OCI-LY7 (cell line): ENCODE measurements around the gene FOXJ3. TPM values are rescaled to one million over a fixed set of nuclear protein-coding genes. Genes with fewer than 3 reads are reported as not detected.

Experiments
- BruUV-seq: library from RNA; stranded (reverse); fragments of 400-500 nt; replicated peaks from 2 replicates; lab custom pipeline; 2021; lab: Mats Ljungman, UMichigan
- CTCF ChIA-PET: fragments of 300-600 bp; sonication (Branson Sonifier 250); formaldehyde crosslinking; loops from one replicate; lab custom pipeline; 2022; ENCODE audit warnings: antibody characterized with exemption; ENCODE audit not compliant: unreplicated experiment; lab: Charles Lee
- POLR2A ChIA-PET: fragments of 300-600 bp; sonication (Branson Sonifier 250); formaldehyde crosslinking; loops from one replicate; lab custom pipeline; 2022; ENCODE audit warnings: antibody characterized with exemption; lab: Charles Lee
- DNase-seq: peaks from one replicate; pipeline ENCODE4 v3.0.0-alpha.2; 2015; ENCODE audit warnings: low spot score
- H2AFZ ChIP-seq: fragments of 200-600 bp; sonication (generic), shearing (Covaris generic); 2 replicates; pipeline ENCODE4 v1.6.1; 2014; ENCODE audit warnings: mild to moderate bottlenecking, antibody characterized with exemption, low read length, moderate library complexity
- H3K27ac ChIP-seq: fragments of 200-600 bp; sonication (generic); 2 replicates; pipeline ENCODE4 v1.5.1; 2014; ENCODE audit warnings: mixed run types, low read depth, mild to moderate bottlenecking, moderate library complexity, low read length, inconsistent platforms; ENCODE audit not compliant: poor library complexity, severe bottlenecking
- H3K36me3 ChIP-seq: fragments of 200-600 bp; sonication (generic); 2 replicates; pipeline ENCODE4 v1.6.1; 2014; ENCODE audit warnings: mild to moderate bottlenecking, antibody characterized with exemption, low read length, moderate library complexity, mixed read lengths; ENCODE audit not compliant: insufficient read depth
- H3K4me1 ChIP-seq: fragments of 200-600 bp; sonication (generic); 2 replicates; pipeline ENCODE4 v1.5.1; 2014; ENCODE audit warnings: mild to moderate bottlenecking, low read length; ENCODE audit not compliant: insufficient read depth, poor library complexity, severe bottlenecking
- H3K4me2 ChIP-seq: fragments of 200-600 bp; sonication (generic); 2 replicates; pipeline ENCODE4 v1.6.1; 2014; ENCODE audit warnings: mild to moderate bottlenecking, low read length
- H3K4me3 ChIP-seq: fragments of 200-600 bp; sonication (generic); 2 replicates; pipeline ENCODE4 v1.5.1; 2014; ENCODE audit warnings: mild to moderate bottlenecking, low read depth, low read length; ENCODE audit not compliant: poor library complexity, severe bottlenecking
- H3K79me2 ChIP-seq: fragments of 200-600 bp; sonication (generic); 2 replicates; pipeline ENCODE4 v1.6.1; 2016; ENCODE audit warnings: low read depth, mild to moderate bottlenecking, low read length, moderate library complexity, mixed read lengths; ENCODE audit not compliant: insufficient read depth
- H3K9me2 ChIP-seq: fragments of 200-600 bp; sonication (generic); 2 replicates; pipeline ENCODE4 v1.6.1; 2016; ENCODE audit warnings: mild to moderate bottlenecking, low read length, mixed read lengths; ENCODE audit not compliant: insufficient read depth
- H3K9me3 ChIP-seq: fragments of 200-600 bp; sonication (generic); 2 replicates; pipeline ENCODE4 v1.6.1; 2014; ENCODE audit warnings: mild to moderate bottlenecking, mixed run types, low read length, mixed read lengths
- H4K20me1 ChIP-seq: fragments of 200-600 bp; sonication (generic); 2 replicates; pipeline ENCODE4 v1.6.1; 2014; ENCODE audit warnings: mild to moderate bottlenecking, antibody characterized with exemption, low read length, moderate library complexity, mixed read lengths; ENCODE audit not compliant: insufficient read depth
- EZH2phosphoT487 ChIP-seq: fragments of 200-600 bp; sonication (generic); IDR thresholded peaks from 2 replicates; pipeline ENCODE4 v1.6.1; 2018; ENCODE audit warnings: low read depth, borderline replicate concordance, mild to moderate bottlenecking, mixed run types, antibody characterized with exemption, low read length, moderate library complexity, mixed read lengths
- intact Hi-C: fragments of 100-400 bp; cut with micrococcal nuclease; formaldehyde crosslinking; loops from one replicate; pipeline ENCODE4 v1.10.0; 2022; ENCODE audit not compliant: unreplicated experiment
- total RNA-seq, 2 experiments: library from RNA; depleted of rRNA in 1 of 2; stranded (reverse); fragments of >200 nt in 1 of 2; shearing (Covaris generic) in 1 of 2; gene quantifications; 2 replicates each; pipeline ENCODE4 v1.2.3, GENCODE V29; 2014 to 2022
- TF ChIP-seq, protein P1 (sequence below): fragments of 200-600 bp; sonication (generic); conservative IDR thresholded peaks from 2 replicates; pipeline ENCODE4 v1.5.1; 2014; ENCODE audit warnings: mild to moderate bottlenecking, antibody characterized with exemption, low read length, moderate library complexity, mixed read lengths

The FOXJ3 gene
- total RNA-seq, 2 experiments from 2014 or later = 34.8 to 43.1 TPM

DNA sequence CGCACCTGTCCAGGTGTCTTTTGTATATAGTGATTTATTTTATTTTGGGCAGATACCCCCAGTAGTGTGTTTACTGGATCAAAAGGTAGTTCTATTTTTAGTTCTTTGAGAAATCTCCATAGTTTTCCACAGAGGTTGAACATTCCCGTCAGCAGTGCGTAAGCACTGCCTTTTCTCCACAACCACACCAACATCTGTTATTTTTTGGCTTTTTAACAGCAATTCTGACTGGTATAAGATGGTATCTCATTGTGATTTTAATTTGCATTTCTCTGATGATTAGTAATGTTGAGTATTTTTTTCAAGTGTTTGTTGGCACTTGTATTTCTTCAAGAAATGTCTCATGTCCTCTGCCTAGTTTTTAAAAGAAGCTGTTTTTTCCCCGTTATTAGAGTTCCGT, 39.2 kb downstream of the FOXJ3 start:
- Histone ChIP-seq H3K9me2 (no peaks in the 10 kb centered on the region), H3K9me3 (peaks cover 13% of the 10 kb centered on the region; the same call in 1 of the 2 replicates), H3K27ac (no peak overlapping the region), H4K20me1 (no peaks in the 10 kb centered on the region), H3K4me2 (no peak overlapping the region), H3K4me3 (no peak overlapping the region), H2AFZ (no peak overlapping the region), H3K36me3 (peaks cover 25% of the 10 kb centered on the region), H3K4me1 (no peaks in the 10 kb centered on the region), H3K79me2 (peaks cover 6% of the 10 kb centered on the region; the same call in 1 of the 2 replicates)
- DNase-seq = no peak
- intact Hi-C loops = no loop called here
- no TSS peak for BruUV-seq
- ChIA-PET POLR2A (no interaction called here), CTCF (no interaction called here)
- TF ChIP-seq, protein P1, sequence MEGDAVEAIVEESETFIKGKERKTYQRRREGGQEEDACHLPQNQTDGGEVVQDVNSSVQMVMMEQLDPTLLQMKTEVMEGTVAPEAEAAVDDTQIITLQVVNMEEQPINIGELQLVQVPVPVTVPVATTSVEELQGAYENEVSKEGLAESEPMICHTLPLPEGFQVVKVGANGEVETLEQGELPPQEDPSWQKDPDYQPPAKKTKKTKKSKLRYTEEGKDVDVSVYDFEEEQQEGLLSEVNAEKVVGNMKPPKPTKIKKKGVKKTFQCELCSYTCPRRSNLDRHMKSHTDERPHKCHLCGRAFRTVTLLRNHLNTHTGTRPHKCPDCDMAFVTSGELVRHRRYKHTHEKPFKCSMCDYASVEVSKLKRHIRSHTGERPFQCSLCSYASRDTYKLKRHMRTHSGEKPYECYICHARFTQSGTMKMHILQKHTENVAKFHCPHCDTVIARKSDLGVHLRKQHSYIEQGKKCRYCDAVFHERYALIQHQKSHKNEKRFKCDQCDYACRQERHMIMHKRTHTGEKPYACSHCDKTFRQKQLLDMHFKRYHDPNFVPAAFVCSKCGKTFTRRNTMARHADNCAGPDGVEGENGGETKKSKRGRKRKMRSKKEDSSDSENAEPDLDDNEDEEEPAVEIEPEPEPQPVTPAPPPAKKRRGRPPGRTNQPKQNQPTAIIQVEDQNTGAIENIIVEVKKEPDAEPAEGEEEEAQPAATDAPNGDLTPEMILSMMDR = no peak
- no peak for TF ChIP-seq EZH2phosphoT487

DNA sequence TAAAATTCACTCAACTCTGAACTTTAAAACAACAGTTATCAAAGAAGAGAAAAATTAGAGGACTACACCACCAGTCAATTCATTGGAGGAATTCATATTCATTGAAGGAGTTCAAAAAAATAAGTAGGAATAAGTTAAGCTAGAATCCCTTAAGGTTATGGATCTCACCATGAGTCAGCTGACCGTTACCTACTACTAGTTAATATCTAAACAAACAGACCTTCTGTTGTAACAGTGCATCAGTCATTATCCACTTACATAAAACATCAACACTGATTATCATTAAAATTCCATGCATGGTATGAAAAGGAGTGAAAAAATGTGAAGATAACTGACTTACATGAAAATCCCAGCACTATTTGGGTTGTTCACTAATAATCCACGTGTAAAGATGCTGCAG, 44.9 kb downstream of the FOXJ3 start:
- ChIA-PET POLR2A (no interaction called here), CTCF (no interaction called here)
- DNase-seq = no peak
- Histone ChIP-seq H3K27ac (no peak overlapping the region), H3K36me3 (peaks cover 12% of the 10 kb centered on the region; the same call in 1 of the 2 replicates), H3K4me1 (no peaks in the 10 kb centered on the region), H4K20me1 (no peaks in the 10 kb centered on the region), H2AFZ (no peak overlapping the region), H3K9me3 (no peaks in the 10 kb centered on the region), H3K9me2 (no peaks in the 10 kb centered on the region), H3K4me2 (no peak overlapping the region), H3K4me3 (no peak overlapping the region), H3K79me2 (peaks cover 30% of the 10 kb centered on the region; the same call in 1 of the 2 replicates)
- TF ChIP-seq, protein P1 = no peak
- no peak for TF ChIP-seq EZH2phosphoT487
- intact Hi-C loops = no loop called here
- TSS peak; percentile 12 for BruUV-seq

DNA sequence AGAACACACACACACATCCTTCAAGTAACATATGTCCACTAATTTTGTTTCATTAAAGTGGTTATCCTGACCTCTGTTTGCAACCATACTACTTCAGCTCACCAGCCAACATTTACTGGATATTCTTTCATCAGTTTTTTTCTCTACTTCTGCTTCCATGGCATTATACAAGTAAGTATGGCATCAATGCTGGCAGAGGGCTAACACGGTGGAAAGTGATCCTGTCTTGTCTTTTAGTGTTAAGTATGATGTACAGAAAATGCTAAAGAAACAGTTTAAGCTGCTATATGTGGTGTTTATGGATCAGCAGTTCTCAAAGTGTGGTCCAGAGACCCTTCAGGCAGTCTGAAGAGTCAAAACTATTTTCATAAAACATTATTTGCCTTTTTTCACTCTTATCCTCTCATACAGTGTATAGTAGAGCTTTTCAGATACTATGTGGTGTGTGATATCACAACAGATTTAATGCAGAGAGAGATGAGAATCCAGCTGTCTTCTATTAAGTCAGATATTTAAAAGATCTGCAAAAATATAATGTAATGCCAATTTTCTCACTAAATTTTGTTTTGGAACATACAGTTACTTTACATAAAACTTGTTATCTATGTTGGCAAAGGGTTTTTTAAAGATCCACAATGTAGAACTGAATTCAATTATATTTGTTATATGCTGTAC, 46.6 kb downstream of the FOXJ3 start:
- TF ChIP-seq EZH2phosphoT487 = no peak
- TF ChIP-seq, protein P1 = no peak
- Histone ChIP-seq H2AFZ (no peak overlapping the region), H3K79me2 (peaks cover 24% of the 10 kb centered on the region; the same call in 1 of the 2 replicates), H3K4me3 (no peak overlapping the region), H3K9me2 (no peaks in the 10 kb centered on the region), H3K4me2 (no peak overlapping the region), H3K36me3 (peaks cover 12% of the 10 kb centered on the region; the same call in 1 of the 2 replicates), H3K9me3 (no peaks in the 10 kb centered on the region), H3K27ac (no peak overlapping the region), H3K4me1 (no peaks in the 10 kb centered on the region), H4K20me1 (no peaks in the 10 kb centered on the region; the same call in 1 of the 2 replicates)
- CTCF ChIA-PET = no interaction called here
- intact Hi-C loops = no loop called here
- no peak for DNase-seq
- POLR2A ChIA-PET = no interaction called here
- no TSS peak for BruUV-seq
